Thymus (tissue), 11 donors: ENCODE measurements around the gene MBOAT2. TPM values are rescaled to one million over a fixed set of nuclear protein-coding genes. Genes with fewer than 3 reads are reported as not detected.

Source experiments
- DNase-seq, 9 donors: peaks; one replicate each; pipeline ENCODE4 v3.0.0-alpha.2; 2013; ENCODE audit warnings: low spot score in 9 of 9, low read depth in 6 of 9, missing footprints in 1 of 9
- H3K27ac ChIP-seq, 2 donors: one replicate each; pipeline ENCODE4 v1.5.1; 2013; ENCODE audit warnings: control low read depth in 1 of 2, low read depth in 1 of 2, low read length in 1 of 2, mild to moderate bottlenecking in 1 of 2, moderate library complexity in 1 of 2
- H3K27me3 ChIP-seq, 2 donors: one replicate each; pipeline ENCODE4 v1.5.1; 2013; ENCODE audit warnings: low read length in 1 of 2; ENCODE audit not compliant: control insufficient read depth in 2 of 2, insufficient read depth in 1 of 2
- H3K36me3 ChIP-seq, 2 donors: one replicate each; pipeline ENCODE4 v1.5.1; 2013; ENCODE audit warnings: low read length in 1 of 2, mild to moderate bottlenecking in 1 of 2, moderate library complexity in 1 of 2; ENCODE audit not compliant: control insufficient read depth in 2 of 2, insufficient read depth in 2 of 2
- H3K4me1 ChIP-seq, 2 donors: one replicate each; pipeline ENCODE4 v1.5.1; 2013; ENCODE audit warnings: low read length in 2 of 2; ENCODE audit not compliant: control insufficient read depth in 2 of 2, insufficient read depth in 2 of 2
- H3K4me3 ChIP-seq, 2 donors: one replicate each; pipeline ENCODE4 v1.5.1; 2013; ENCODE audit warnings: low read length in 2 of 2, control low read depth in 1 of 2, mild to moderate bottlenecking in 1 of 2
- H3K9me3 ChIP-seq, 2 donors: one replicate each; pipeline ENCODE4 v1.5.1; 2013; ENCODE audit warnings: low read length in 1 of 2, mild to moderate bottlenecking in 1 of 2; ENCODE audit not compliant: control insufficient read depth in 2 of 2, insufficient read depth in 1 of 2
- WGBS: extraction: QIAGEN DNeasy Blood & Tissue Kit; methylation state at CpG from one replicate; pipeline ENCODE4 v1.1.7; 2013; 5-methylcytosine and 5-hydroxymethylcytosine counted together
- polyA plus RNA-seq: library from polyadenylated mRNA; stranded (reverse); fragments of 200-250 nt; gene quantifications from one replicate; pipeline ENCODE4 v1.2.3, GENCODE V29; 2013
- total RNA-seq: library from RNA; stranded (reverse); fragments of 120-200 nt; gene quantifications from one replicate; pipeline ENCODE4 v1.2.4, GENCODE V29; 2013
- donor health status: healthy.

MBOAT2 gene
- total and polyA plus RNA-seq, 2 donors = 6.0 to 17.2 TPM

DNA sequence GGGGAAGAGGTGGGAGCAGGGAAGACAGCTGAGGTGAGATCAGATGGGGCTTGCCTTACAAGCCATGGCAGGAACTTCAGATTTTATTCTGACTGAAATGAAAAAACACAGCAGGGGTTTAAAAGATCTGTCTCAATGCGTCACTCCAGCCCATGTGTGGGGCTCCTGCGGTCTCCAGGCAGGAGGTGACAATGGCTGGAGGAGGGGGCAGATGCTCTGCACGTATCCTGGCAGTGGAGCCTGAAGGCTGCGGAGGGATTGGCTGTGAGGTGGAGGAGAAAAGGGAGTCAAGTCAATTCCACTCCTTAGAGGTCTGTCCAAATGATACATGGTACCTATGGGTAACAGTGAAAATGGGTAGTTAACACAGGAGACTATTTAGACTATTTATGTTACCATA is 125.6 kb downstream of the MBOAT2 start:
- Histone ChIP-seq H3K36me3 (peaks cover 0 to 11% of the 10 kb centered on the region in 2 donors), H3K4me1 (no peaks in the 10 kb centered on the region), H3K27ac (no peak overlapping the region), H3K9me3 (no peaks in the 10 kb centered on the region), H3K4me3 (no peak overlapping the region), H3K27me3 (no peaks in the 10 kb centered on the region)
- 97% methylated on average over 4 of the region's 4 CpGs for WGBS
- DNase-seq = no peak

- no peak for DNase-seq
- Histone ChIP-seq H3K4me1 (no peaks in the 10 kb centered on the region), H3K27ac (no peak overlapping the region), H3K27me3 (no peaks in the 10 kb centered on the region), H3K36me3 (peaks cover 0 to 11% of the 10 kb centered on the region in 2 donors), H3K9me3 (no peaks in the 10 kb centered on the region), H3K4me3 (no peak overlapping the region)
- WGBS = 95% methylated on average over 4 of the region's 4 CpGs
Measured at GRCh38 chr2:8877332-8877731, 126.2 kb downstream of the MBOAT2 start.

GRCh38 chr2:8876628-8877027 is 126.9 kb downstream of the MBOAT2 start:
- no peak overlapping the region for H3K27ac ChIP-seq
- H3K4me3 ChIP-seq = no peak overlapping the region
- no peaks in the 10 kb centered on the region for H3K27me3 ChIP-seq
- no peaks in the 10 kb centered on the region for H3K4me1 ChIP-seq
- H3K9me3 ChIP-seq = no peaks in the 10 kb centered on the region
- DNase-seq = no peak
- H3K36me3 ChIP-seq = peaks cover 0 to 11% of the 10 kb centered on the region in 2 donors

- peak in 8 of 9 donors; percentile 18 to 63 (median 24) for DNase-seq
- Histone ChIP-seq H3K27ac (no peak overlapping the region), H3K27me3 (no peaks in the 10 kb centered on the region), H3K4me1 (no peaks in the 10 kb centered on the region), H3K36me3 (peaks cover 0 to 11% of the 10 kb centered on the region in 2 donors), H3K9me3 (no peaks in the 10 kb centered on the region), H3K4me3 (no peak overlapping the region)
- WGBS = 62% methylated on average over 11 of the region's 11 CpGs
Measured at GRCh38 chr2:8872821-8873432, 130.6 kb downstream of the MBOAT2 start.

GRCh38 chr2:8870441-8870840 is 133.0 kb downstream of the MBOAT2 start:
- DNase-seq = no peak
- H3K4me1 ChIP-seq = no peaks in the 10 kb centered on the region
- 94% methylated on average over 2 of the region's 2 CpGs for WGBS
- no peak overlapping the region for H3K27ac ChIP-seq
- no peaks in the 10 kb centered on the region for H3K9me3 ChIP-seq
- H3K27me3 ChIP-seq = no peaks in the 10 kb centered on the region
- no peak overlapping the region for H3K4me3 ChIP-seq
- H3K36me3 ChIP-seq = peaks cover 0 to 1% of the 10 kb centered on the region in 2 donors

- no peaks in the 10 kb centered on the region for H3K27me3 ChIP-seq
- H3K4me3 ChIP-seq = no peak overlapping the region
- no peaks in the 10 kb centered on the region for H3K9me3 ChIP-seq
- H3K27ac ChIP-seq = no peak overlapping the region
- H3K36me3 ChIP-seq = no peaks in the 10 kb centered on the region
- DNase-seq = no peak
- no peaks in the 10 kb centered on the region for H3K4me1 ChIP-seq
- 96% methylated on average over 3 of the region's 3 CpGs for WGBS
Measured at GRCh38 chr2:8867363-8867762, 136.1 kb downstream of the MBOAT2 start.

DNA sequence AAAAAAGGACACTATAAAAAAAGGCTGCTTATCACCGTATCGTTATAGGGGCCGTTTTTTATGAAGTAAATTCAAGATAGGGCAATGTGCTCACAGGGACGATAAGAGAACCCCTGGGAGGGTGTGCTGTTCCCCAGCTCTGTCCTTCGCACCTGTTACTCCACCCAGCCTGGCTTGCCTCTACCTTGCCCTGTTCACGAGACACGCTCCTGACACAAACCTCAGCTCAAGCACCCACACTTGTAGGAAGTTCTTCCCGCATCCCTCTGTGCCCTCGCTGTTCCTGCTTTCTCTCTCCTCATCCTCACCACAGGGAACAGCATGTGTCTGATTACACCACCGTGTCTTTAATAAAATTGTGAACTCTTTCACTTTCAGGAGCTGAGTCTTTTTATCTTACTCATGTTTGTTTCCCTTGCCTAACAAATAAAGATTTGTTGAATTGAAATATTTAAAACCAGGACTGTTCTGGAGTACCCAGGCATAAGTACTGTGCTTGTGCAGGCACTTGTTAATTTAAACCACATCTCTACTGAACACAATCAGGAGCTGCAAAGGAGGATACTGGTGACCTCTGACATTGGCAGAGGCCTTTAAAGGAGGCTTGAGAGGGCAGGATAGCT is 140.0 kb downstream of the MBOAT2 start:
- Histone ChIP-seq H3K4me3 (no peak overlapping the region), H3K36me3 (no peaks in the 10 kb centered on the region), H3K9me3 (no peaks in the 10 kb centered on the region), H3K27me3 (no peaks in the 10 kb centered on the region), H3K27ac (no peak overlapping the region), H3K4me1 (no peaks in the 10 kb centered on the region)
- no peak for DNase-seq
- WGBS = 97% methylated on average over 10 of the region's 10 CpGs

GRCh38 chr2:8862230-8862629 is 141.3 kb downstream of the MBOAT2 start:
- no peak for DNase-seq
- H3K27me3 ChIP-seq = no peaks in the 10 kb centered on the region
- no peaks in the 10 kb centered on the region for H3K4me1 ChIP-seq
- no peaks in the 10 kb centered on the region for H3K36me3 ChIP-seq
- 96% methylated on average over 7 of the region's 7 CpGs for WGBS
- H3K9me3 ChIP-seq = no peaks in the 10 kb centered on the region
- H3K27ac ChIP-seq = no peak overlapping the region
- no peak overlapping the region for H3K4me3 ChIP-seq

DNA sequence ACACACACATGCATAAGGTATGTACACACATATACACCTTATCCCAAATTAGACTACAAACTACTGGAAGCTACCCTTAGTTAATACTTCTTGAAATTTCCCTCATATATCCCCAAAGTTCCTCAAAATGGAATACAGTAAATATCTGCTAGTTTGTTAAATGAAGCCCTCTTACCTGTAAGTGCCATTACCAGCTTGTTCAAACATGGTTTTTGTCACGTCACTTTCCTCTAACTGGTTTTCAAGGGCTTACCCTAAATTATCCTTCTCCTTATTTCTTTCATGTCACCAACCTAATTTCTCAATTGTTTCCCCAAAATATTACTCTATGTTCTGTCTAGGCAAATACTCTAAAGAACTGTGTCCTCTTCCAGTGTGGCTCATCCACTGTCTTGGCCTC is 141.7 kb downstream of the MBOAT2 start:
- Histone ChIP-seq H3K27me3 (no peaks in the 10 kb centered on the region), H3K36me3 (no peaks in the 10 kb centered on the region)

More for the DNA sequence above, 141.7 kb downstream of the MBOAT2 start:
- H3K27ac ChIP-seq = no peak overlapping the region
- WGBS = 100% methylated on average over 1 of the region's 1 CpG
- H3K4me1 ChIP-seq = no peaks in the 10 kb centered on the region
- no peaks in the 10 kb centered on the region for H3K9me3 ChIP-seq
- no peak overlapping the region for H3K4me3 ChIP-seq
- no peak for DNase-seq
